ES-I3 (cell line): Measurements from ENCODE around the gene HECW1.
"Not testable (repeated sequence)": the region's sequence is repeated elsewhere in the genome, so short reads cannot be mapped to it uniquely, and the experiment has no call there.

Experiments
- H3K36me3 ChIP-seq: 2 replicates; pipeline ENCODE4 v1.6.1; 2013; ENCODE audit warnings: mild to moderate bottlenecking, low read length, control low read depth, moderate library complexity; ENCODE audit not compliant: insufficient read depth
- H3K4me1 ChIP-seq: 2 replicates; pipeline ENCODE4 v1.6.1; 2013; ENCODE audit warnings: mild to moderate bottlenecking, control low read depth, low read length; ENCODE audit not compliant: insufficient read depth
- H3K9ac ChIP-seq: 2 replicates; pipeline ENCODE4 v1.6.1; 2013; ENCODE audit warnings: low read depth, mild to moderate bottlenecking, low read length, moderate library complexity
- H3K9me3 ChIP-seq: 2 replicates; pipeline ENCODE4 v1.6.1; 2013; ENCODE audit warnings: mild to moderate bottlenecking, low read length, moderate library complexity; ENCODE audit not compliant: control insufficient read depth, insufficient read depth

Gene HECW1

DNA sequence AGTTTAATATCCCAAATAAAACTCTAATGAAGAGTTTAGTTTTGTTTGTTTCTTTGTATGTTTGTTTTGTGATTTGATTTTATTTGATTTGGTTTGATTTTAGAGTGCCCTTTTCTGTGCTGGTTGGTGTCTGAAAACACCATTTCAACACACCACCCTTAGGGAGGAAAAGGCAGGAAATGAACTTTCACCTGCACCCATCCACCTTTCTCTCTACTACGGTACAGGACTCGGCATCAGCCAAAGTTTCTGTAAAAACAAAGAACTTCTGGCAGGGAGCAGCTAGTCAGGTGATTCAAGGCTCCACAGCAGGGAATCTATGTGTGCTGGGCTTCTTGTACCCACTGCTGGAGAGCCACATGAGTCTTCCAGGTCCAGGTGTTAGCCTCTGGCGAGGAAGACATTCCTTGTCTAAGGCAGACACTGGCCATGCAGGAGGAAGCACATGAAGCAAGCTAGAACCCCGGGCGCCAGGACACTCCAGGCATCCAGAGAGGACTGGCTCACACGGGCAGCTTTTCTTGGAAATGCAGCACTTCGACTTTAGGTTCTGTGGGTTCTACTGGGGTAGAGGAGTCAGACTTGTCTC lies 448.4 kb downstream of the HECW1 start:
- Histone ChIP-seq H3K9me3 (no peaks in the 10 kb centered on the region), H3K9ac (no peak overlapping the region), H3K36me3 (no peaks in the 10 kb centered on the region), H3K4me1 (no peaks in the 10 kb centered on the region)

DNA sequence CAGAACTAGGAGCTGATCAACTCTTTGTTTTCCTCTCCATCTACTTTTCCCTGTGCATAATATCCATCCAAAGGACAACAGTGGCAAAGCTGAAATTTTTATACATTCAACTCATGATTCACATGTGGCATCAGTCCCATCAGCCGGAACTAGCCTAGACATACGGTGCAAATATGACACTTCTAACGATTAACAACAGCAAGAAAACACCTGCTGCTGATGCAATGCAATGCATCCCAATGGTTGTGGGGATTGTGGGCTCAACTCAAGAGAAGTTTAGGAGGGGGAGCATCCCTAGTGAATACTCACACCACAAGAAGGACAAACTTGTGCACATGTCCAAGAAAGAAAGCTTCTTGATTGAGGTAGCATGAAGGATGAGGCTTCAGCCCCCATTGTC lies 449.9 kb downstream of the HECW1 start:
- Histone ChIP-seq H3K9me3 (no peaks in the 10 kb centered on the region), H3K4me1 (no peaks in the 10 kb centered on the region), H3K9ac (no peak overlapping the region), H3K36me3 (no peaks in the 10 kb centered on the region)

GRCh38 chr7:43565786-43566185 lies 453.3 kb downstream of the HECW1 start:
- Histone ChIP-seq H3K9me3 (no peaks in the 10 kb centered on the region), H3K36me3 (no peaks in the 10 kb centered on the region), H3K4me1 (no peaks in the 10 kb centered on the region), H3K9ac (no peak overlapping the region)

GRCh38 chr7:43568529-43568928 lies 456.1 kb downstream of the HECW1 start:
- H3K9me3 ChIP-seq = no peaks in the 10 kb centered on the region
- no peaks in the 10 kb centered on the region for H3K4me1 ChIP-seq
- H3K9ac ChIP-seq = no peak overlapping the region
- H3K36me3 ChIP-seq = no peaks in the 10 kb centered on the region

DNA sequence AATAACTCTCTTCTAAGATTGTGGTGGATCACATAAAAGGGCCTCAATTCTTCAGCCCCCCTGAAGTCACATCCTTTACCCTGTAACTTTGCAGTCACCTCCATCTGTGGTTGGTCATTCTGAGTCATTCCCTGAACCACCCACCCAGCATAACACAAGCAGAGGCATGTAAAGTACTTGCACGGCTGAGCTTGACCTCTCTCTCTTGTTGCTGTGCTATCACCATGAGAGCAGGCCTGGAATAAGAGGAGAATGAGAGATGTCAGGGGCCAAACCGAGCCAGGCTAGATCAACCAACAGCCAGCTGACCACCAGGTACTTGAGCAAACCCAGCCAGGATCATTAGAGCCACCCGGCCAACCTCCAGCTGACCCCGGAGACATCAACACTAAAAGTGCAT lies 457.0 kb downstream of the HECW1 start:
- no peaks in the 10 kb centered on the region for H3K9me3 ChIP-seq
- H3K9ac ChIP-seq = no peak overlapping the region
- H3K36me3 ChIP-seq = no peaks in the 10 kb centered on the region
- no peaks in the 10 kb centered on the region for H3K4me1 ChIP-seq

GRCh38 chr7:43570688-43571365 lies 458.4 kb downstream of the HECW1 start:
- Histone ChIP-seq H3K36me3 (no peaks in the 10 kb centered on the region), H3K4me1 (no peaks in the 10 kb centered on the region), H3K9me3 (no peaks in the 10 kb centered on the region), H3K9ac (no peak overlapping the region)

GRCh38 chr7:43572516-43573049 lies 460.1 kb downstream of the HECW1 start:
- Histone ChIP-seq H3K9ac (no peak overlapping the region), H3K36me3 (no peaks in the 10 kb centered on the region), H3K9me3 (no peaks in the 10 kb centered on the region), H3K4me1 (peaks cover 2% of the 10 kb centered on the region)

DNA sequence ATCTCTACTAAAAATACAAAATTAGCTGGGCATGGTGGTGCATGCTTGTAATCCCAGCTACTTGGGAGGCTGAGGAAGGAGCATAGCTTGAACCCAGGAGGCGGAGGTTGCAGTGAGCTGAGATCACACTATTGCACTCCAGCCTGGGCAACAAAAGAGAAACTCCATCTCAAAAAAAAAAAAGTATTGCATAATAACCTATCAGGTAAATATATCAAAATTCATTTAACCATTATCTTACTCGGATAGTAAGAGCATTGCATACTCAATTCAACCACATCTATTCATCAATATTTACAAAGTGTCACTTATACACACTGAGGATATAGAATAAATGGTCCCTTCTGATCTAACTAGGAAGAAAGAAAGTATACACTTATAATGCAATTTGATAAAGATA lies 461.4 kb downstream of the HECW1 start:
- not testable (repeated sequence) for H3K9ac ChIP-seq, H3K36me3 ChIP-seq, H3K9me3 ChIP-seq, H3K4me1 ChIP-seq

- no peak overlapping the region for H3K9ac ChIP-seq
Observed at GRCh38 chr7:43575506-43575905, 463.1 kb downstream of the HECW1 start.

GRCh38 chr7:43576241-43576640 lies 463.8 kb downstream of the HECW1 start:
- peaks cover 7% of the 10 kb centered on the region for H3K4me1 ChIP-seq
- H3K36me3 ChIP-seq = no peaks in the 10 kb centered on the region
- no peaks in the 10 kb centered on the region for H3K9me3 ChIP-seq
- no peak overlapping the region for H3K9ac ChIP-seq

More at GRCh38 chr7:43575506-43575905, 463.1 kb downstream of the HECW1 start:
- no peaks in the 10 kb centered on the region for H3K36me3 ChIP-seq
- no peaks in the 10 kb centered on the region for H3K9me3 ChIP-seq
- H3K4me1 ChIP-seq = peaks cover 7% of the 10 kb centered on the region

DNA sequence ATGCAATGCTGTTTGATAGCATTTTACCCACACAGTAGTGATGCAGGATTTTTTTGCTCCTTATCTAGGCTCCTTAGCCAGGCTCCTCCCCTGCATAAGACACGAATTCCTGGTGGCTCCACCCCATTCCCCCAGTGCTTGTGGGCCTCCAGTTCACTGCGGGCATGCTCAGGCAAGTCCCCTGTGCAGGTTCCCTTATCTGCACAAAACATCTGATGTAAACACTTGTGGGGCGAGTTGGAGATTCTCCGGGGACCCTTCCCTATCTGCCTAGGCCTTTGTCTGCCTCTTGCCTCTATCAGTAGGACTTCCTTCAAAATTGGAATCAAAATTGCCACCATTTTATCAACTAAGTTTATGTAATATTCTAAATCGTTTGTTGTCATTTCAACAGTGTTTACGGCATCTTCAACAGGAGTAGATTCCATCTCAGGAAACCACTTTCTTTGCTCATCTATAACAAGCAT lies 465.1 kb downstream of the HECW1 start:
- Histone ChIP-seq H3K36me3 (no peaks in the 10 kb centered on the region), H3K4me1 (peaks cover 14% of the 10 kb centered on the region), H3K9me3 (no peaks in the 10 kb centered on the region), H3K9ac (no peak overlapping the region)

DNA sequence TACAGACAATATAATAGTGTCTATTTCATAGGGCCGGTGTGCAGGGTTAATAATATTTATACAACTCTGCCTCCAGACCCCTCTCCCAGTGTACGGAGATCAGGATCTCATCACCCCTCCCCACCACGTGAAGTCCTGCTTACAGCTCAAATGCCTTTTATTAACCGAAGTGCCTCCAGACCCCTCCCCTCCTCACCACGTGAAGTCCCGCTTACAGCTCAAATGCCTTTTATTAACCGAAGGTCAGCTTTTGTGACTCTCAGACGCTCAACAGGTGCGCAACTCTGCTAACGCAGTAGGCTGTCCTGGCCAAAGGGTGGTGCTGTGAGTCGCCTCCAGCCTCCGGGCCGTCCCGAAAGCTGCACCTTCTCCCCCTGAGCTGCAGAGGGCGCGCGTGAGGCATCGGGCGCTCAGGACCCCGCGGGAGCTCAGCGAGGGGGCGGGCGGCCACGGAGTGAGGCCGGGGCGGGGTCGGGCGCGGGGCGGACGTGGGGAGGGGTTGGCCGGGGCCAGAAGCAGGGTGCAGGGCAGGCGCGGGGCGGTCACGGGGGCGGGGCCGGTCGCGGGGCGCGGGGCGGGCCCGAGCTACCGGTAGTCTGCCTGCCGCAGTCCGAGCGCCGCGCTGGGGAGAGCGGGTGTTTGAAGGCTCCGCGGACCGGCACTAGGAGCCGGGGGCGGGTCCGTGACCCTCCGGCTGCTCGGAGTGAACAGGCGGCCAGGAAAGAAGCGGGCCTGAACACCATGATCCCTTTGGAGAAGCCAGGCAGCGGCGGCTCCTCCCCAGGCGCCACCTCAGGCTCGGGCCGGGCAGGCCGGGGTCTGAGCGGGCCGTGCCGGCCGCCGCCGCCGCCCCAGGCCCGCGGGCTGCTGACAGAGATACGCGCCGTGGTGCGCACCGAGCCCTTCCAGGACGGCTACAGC lies 470.3 kb downstream of the HECW1 start, which contains the start of gene STK17A:
STK17A (plus strand) TSS at position 606 of the 921 bp plus-strand sequence; CDS start at position 742, 136 bp downstream.
- Histone ChIP-seq H3K9ac (peak within 1 kb of the TSS; percentile 86), H3K9me3 (no peaks in the 10 kb centered on the region), H3K4me1 (peaks cover 19% of the 10 kb centered on the region), H3K36me3 (no peaks in the 10 kb centered on the region)

- H3K4me1 ChIP-seq = peaks cover 15% of the 10 kb centered on the region
- no peaks in the 10 kb centered on the region for H3K36me3 ChIP-seq
- H3K9me3 ChIP-seq = no peaks in the 10 kb centered on the region
- peak overlapping the region; percentile 86 for H3K9ac ChIP-seq
Observed at GRCh38 chr7:43583424-43584194, 471.2 kb downstream of the HECW1 start.

DNA sequence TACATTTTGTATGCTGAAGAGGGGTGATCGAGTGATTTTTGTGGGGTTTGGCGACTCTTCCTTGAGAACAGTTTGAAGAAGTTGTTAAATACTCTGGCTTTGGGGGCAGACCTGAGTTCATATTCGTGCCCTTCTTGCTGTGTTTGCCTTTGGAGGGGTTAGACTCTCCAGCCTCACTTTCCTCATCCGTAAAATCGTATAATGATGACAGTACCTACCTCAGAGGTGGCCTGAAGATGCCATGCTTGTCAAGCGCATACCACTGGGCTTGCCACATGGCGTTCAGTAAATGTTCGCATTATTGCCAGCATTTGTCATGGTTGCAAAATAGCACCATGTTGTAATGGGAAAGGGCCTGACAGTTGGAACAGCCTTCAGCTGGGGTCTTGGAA lies 471.7 kb downstream of the HECW1 start:
- peaks cover 15% of the 10 kb centered on the region for H3K4me1 ChIP-seq
- no peaks in the 10 kb centered on the region for H3K36me3 ChIP-seq
- peak overlapping the region; percentile 86; the same call in 1 of the 2 replicates for H3K9ac ChIP-seq
- H3K9me3 ChIP-seq = no peaks in the 10 kb centered on the region
